GM12891 (cell line): ENCODE measurements around the gene ELMO1.

Experiments
- DNase-seq: peaks from one replicate; pipeline ENCODE4 v3.0.0; 2011; ENCODE audit warnings: low spot score; ENCODE audit not compliant: insufficient read length
- FAIRE-seq: peaks from 2 replicates; lab custom pipeline; 2011; peaks lifted over from hg19 to GRCh38; lab: Jason Lieb, UNC
- PAX5 ChIP-seq: IDR thresholded peaks from 2 replicates; pipeline ENCODE4 v1.6.1; 2011; ENCODE audit warnings: low read length, moderate library complexity, mild to moderate bottlenecking; ENCODE audit not compliant: insufficient read depth, severe bottlenecking
- POLR2A ChIP-seq: IDR thresholded peaks from 2 replicates; pipeline ENCODE4 v1.6.1; 2011; ENCODE audit warnings: low read depth, low read length, control low read depth
- POLR2AphosphoS5 ChIP-seq: IDR thresholded peaks from 2 replicates; pipeline ENCODE4 v1.6.1; 2011; ENCODE audit warnings: low read depth, low read length, control low read depth
- POU2F2 ChIP-seq: IDR thresholded peaks from 2 replicates; pipeline ENCODE4 v1.6.1; 2011; ENCODE audit warnings: low read depth, mild to moderate bottlenecking, control low read depth, low read length, moderate library complexity
- SPI1 ChIP-seq: IDR thresholded peaks from 2 replicates; pipeline ENCODE4 v1.6.1; 2011; ENCODE audit warnings: low read depth, low read length, control low read depth
- TAF1 ChIP-seq: IDR thresholded peaks from 2 replicates; pipeline ENCODE4 v1.6.1; 2011; ENCODE audit warnings: low read depth, low read length, control low read depth

ELMO1 gene

GRCh38 chr7:37342688-37343471, 105.8 kb downstream of the ELMO1 start:
- DNase-seq, result no peak
- peak; percentile 98 for FAIRE-seq
- TF ChIP-seq POLR2AphosphoS5 (peak; percentile 83), POU2F2 (no peak; the same call in 1 of the 2 replicates), TAF1 (peak; percentile 87), POLR2A (peak; percentile 85), PAX5 (no peak), SPI1 (peak; percentile 97)

- DNase-seq (no peak), FAIRE-seq (peak; percentile 69)
- TF ChIP-seq POU2F2 (no peak), POLR2A (no peak), PAX5 (no peak)
Observed at GRCh38 chr7:37342176-37342687, 106.4 kb downstream of the ELMO1 start.

- FAIRE-seq (peak; percentile 74), DNase-seq (no peak)
- TF ChIP-seq POLR2AphosphoS5, result peak; percentile 68; the same call in 1 of the 2 replicates
- no peak for TF ChIP-seq SPI1
- TF ChIP-seq TAF1, result no peak
- no peak; the same call in 1 of the 2 replicates for TF ChIP-seq POLR2A
- no peak for TF ChIP-seq PAX5
Observed at GRCh38 chr7:37341033-37341630, 107.5 kb downstream of the ELMO1 start.

GRCh38 chr7:37338966-37339365, 109.7 kb downstream of the ELMO1 start:
- TF ChIP-seq TAF1, result no peak
- TF ChIP-seq POU2F2, result no peak
- TF ChIP-seq PAX5, result no peak
- no peak for TF ChIP-seq POLR2A
- TF ChIP-seq POLR2AphosphoS5, result no peak
- no peak for TF ChIP-seq SPI1
- FAIRE-seq (no peak), DNase-seq (no peak)

GRCh38 chr7:37337522-37337921, 111.1 kb downstream of the ELMO1 start:
- no peak for DNase-seq
- peak; percentile 80 for FAIRE-seq

DNA sequence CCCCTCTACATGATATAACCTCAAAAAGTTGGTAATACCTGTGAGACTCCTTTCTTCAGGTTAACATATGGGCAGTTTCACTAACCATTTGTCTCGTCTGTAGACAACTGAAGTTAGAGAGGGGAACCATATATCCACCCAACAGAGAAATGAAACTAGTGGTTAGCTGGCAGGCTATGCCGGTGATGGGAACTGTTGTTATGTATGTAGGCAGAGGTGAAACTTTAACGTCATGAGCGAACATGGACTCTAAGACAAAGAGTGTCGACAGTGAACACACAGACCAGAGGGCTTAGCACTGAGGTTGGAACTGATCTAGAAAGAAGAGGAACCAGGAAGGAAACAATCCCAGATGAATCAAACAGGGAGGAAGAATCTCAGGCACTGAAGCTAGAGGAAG, 112.4 kb downstream of the ELMO1 start:
- FAIRE-seq (peak; percentile 100), DNase-seq (no peak)
- TF ChIP-seq POLR2A (no peak), POU2F2 (no peak), SPI1 (peak; percentile 85), TAF1 (no peak), PAX5 (no peak), POLR2AphosphoS5 (no peak)

More at GRCh38 chr7:37337522-37337921, 111.1 kb downstream of the ELMO1 start:
- no peak for TF ChIP-seq POLR2AphosphoS5
- peak; percentile 39 for TF ChIP-seq SPI1

DNA sequence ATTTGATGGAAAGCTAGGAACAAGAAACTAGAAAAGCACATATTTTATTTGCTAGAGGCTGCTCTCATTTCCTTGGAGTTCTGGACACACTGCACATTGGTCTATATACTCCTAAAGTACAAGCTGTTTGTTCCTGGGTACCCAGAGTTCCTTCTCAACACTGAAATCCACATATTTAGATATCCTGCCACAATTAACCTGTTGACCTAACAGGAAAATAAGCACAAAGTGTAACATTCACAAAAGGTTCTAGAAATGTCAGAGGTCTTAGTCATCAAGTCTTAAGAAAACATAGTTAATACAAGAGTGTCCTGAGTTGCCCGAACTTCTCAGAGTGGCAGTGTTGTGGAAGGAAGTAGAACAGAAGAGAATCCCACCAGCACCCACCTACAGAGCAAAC, 115.6 kb downstream of the ELMO1 start:
- no peak for TF ChIP-seq POU2F2
- TF ChIP-seq POLR2A, result no peak
- no peak for TF ChIP-seq PAX5
- TF ChIP-seq SPI1, result no peak
- no peak for TF ChIP-seq POLR2AphosphoS5
- no peak for TF ChIP-seq TAF1
- FAIRE-seq (peak; percentile 23), DNase-seq (no peak)

DNA sequence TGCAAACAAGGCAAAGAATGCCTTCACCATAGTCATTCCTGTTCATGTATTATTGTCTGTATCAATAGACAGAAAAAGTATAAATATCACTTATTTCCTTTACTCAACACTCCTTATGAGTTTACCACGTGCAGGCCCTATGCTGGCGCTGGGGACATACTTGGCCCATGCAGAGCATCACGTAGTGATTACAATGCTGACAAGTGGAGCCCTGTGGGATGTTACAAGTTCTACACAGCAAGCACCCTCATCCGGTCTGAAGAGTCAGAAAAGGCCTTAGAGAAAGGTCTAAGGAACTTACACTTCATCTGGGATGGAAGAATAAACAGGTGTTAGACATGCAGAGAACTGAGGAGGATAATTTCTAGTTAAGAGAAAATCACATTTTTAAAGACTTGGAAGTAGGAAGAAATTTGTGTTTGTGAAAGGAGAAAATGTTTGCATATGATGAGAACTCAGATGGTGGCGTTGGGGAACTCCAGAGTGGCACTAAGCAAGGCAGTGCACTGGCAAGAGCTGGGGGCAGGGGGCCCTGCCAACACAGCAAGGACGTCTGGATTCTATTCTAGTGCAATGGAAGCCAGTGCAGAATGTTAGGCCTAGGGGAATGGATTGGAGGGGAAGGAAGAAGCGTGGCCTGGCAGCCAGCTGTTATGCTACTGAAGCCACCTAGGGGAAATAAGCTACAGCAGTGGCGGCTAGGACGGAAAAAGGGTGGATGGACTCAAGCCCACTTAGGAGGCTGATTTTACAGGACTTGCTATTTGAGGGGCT, 116.2 kb downstream of the ELMO1 start:
- FAIRE-seq, result no peak
- no peak for TF ChIP-seq SPI1
- no peak for TF ChIP-seq POLR2A
- no peak for TF ChIP-seq PAX5
- no peak for TF ChIP-seq TAF1
- no peak for DNase-seq

GRCh38 chr7:37330775-37331174, 117.9 kb downstream of the ELMO1 start:
- DNase-seq (no peak), FAIRE-seq (no peak)
- TF ChIP-seq POLR2AphosphoS5, result no peak
- TF ChIP-seq POLR2A, result no peak
- no peak for TF ChIP-seq SPI1
- no peak for TF ChIP-seq TAF1
- TF ChIP-seq PAX5, result no peak
- no peak for TF ChIP-seq POU2F2
